NCI-H1105 treated with DMSO at 0.1 percent for 48 hours (cell line): Measurements from ENCODE around the gene FMO2.

ENCODE experiments used
- DNase-seq: peaks from one replicate; lab custom pipeline; 2025; lab: John Stamatoyannopoulos, UW

FMO2 gene

DNA sequence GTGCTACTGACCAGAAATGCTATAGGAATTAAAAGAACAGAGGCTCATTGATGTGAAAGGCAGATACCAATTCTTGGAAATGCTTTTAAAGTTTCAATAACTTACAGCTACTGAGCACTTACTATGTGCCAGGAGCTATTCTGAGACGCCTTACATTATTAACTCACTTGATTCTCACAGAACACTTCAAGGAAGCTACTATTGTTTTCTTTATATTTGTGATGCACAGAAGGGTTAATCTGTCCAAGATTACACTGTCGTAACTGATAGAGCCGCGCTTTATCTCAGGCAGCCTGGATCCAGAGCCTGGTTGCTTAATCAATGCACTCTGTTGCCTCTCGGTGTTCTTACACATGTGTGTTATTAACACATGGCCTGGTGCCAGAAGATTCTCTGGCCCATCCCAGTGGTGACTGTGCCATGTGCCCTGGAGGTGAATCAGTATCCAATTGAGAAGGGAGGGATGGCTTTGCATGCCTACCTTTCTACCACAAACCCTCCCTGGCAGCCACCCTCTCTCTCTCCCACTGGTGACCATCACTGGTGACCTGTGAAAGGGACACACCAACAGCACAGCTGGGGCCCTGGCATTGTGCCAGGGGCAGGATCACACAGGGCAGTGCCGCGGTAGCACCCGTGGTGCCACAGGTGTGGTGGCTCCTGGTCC lies 72.0 kb downstream of the FMO2 start:
- peak; percentile 5 for DNase-seq

DNA sequence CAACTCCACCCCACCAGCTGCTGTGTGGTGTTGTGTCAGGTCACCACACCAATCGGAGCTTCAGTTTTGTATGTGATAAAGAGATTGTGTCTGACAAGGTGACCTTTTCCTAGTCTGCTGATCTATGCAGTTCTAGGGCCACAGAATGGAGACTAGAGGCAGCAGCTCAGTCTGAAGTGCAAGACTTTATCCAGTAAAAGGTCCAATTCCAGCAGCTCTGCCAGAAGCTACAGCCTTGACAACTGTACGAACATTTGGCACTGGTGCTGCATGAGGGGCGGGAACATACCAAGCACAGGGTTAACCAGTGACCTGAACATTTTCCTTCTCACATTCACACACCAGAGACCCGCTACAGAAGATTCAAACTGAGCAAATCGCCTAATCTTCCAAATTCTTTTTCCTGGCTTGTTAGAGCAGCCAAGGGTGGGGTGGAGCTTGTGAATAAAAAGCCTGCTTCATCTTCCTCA lies 72.5 kb downstream of the FMO2 start:
- no peak for DNase-seq

DNA sequence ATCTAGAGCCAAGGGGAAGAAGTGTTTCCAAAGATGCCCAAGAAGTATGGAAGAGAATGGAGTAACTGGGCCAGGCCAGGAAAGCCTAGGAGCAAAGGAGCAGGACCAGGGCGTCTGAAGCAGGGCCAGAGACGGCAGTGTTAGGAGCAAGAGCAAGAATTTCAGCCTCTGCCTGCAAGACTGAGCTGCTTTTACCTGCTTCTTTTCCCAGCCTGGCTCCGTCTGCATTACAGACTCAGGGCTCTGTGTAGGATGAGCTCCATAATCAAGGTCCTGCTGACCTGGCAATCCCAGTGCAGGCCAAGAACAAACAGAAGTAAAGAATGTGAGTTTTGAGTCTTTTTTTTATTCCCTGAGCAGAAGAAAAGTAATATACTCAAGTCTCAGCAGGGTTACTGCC lies 73.3 kb downstream of the FMO2 start:
- DNase-seq = no peak

DNA sequence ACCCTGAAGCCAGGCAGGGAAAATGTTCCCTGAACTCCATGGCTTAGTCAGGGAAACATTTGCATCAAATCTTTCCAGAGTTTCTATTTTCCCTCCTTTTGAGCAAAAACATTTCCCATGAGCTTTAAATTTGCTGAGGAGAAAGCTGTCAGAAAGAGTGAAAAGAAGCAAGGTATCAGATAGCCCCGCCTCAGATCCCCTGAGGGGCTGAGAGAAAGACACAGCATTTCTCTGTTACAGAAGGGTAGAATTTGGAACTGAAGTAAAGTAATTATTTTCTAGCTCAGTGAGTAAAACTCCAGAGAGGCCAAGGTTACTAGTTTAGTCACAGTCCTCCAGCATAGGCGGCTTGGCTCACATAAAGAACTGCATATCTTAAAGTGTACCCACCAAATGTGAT lies 73.8 kb downstream of the FMO2 start:
- no peak for DNase-seq
